Activated CD4-positive, alpha-beta T cell treated with anti-CD3 and anti-CD28 coated beads, Interleukin-10, Interleukin-2, amounts not matched to agents 100 ng/mL and 50 ng/mL, durations not matched to agents 16 hours and 8 hours (primary cell): ENCODE data around the gene MEGF11.
A peak's percentile ranks its signal among the peaks of the same experiment; 100 is the strongest.

Experiments used
- DNase-seq: peaks from one replicate; pipeline ENCODE4 v3.0.0-alpha.2; 2020

MEGF11 gene

GRCh38 chr15:66107070-66107469 lies 146.5 kb downstream of the MEGF11 start:
- no peak for DNase-seq

GRCh38 chr15:66105286-66106265 lies 148.0 kb downstream of the MEGF11 start:
- DNase-seq, result no peak

- DNase-seq, result no peak
Measured at GRCh38 chr15:66103293-66103590, 150.3 kb downstream of the MEGF11 start.

GRCh38 chr15:66102563-66103292 lies 150.8 kb downstream of the MEGF11 start:
- DNase-seq, result no peak

- no peak for DNase-seq
Measured at GRCh38 chr15:66101715-66102395, 151.7 kb downstream of the MEGF11 start.

GRCh38 chr15:66100761-66101160 lies 152.8 kb downstream of the MEGF11 start:
- DNase-seq, result no peak

- no peak for DNase-seq
Measured at GRCh38 chr15:66099950-66100671, 153.4 kb downstream of the MEGF11 start.

GRCh38 chr15:66098022-66098363 lies 155.6 kb downstream of the MEGF11 start:
- no peak for DNase-seq

- DNase-seq, result no peak
Measured at GRCh38 chr15:66097151-66098021, 156.2 kb downstream of the MEGF11 start.

GRCh38 chr15:66096688-66097058 lies 156.9 kb downstream of the MEGF11 start:
- DNase-seq, result no peak

GRCh38 chr15:66095871-66096687 lies 157.5 kb downstream of the MEGF11 start:
- no peak for DNase-seq

- no peak for DNase-seq
Measured at GRCh38 chr15:66094331-66094730, 159.2 kb downstream of the MEGF11 start.

GRCh38 chr15:66092053-66093016 lies 161.2 kb downstream of the MEGF11 start:
- DNase-seq, result no peak

GRCh38 chr15:66089509-66089908 lies 164.0 kb downstream of the MEGF11 start:
- no peak for DNase-seq

- no peak for DNase-seq
Measured at GRCh38 chr15:66089049-66089448, 164.5 kb downstream of the MEGF11 start.

- peak; percentile 41 for DNase-seq
Measured at GRCh38 chr15:66085128-66085527, 168.4 kb downstream of the MEGF11 start.

- no peak for DNase-seq
Measured at GRCh38 chr15:66084704-66085103, 168.8 kb downstream of the MEGF11 start.

GRCh38 chr15:66080717-66081398 lies 172.7 kb downstream of the MEGF11 start:
- no peak for DNase-seq

- DNase-seq, result no peak
Measured at GRCh38 chr15:66078929-66079275, 174.6 kb downstream of the MEGF11 start.
